Memory B cell (primary cell): ENCODE data around the gene OR2T10.
A peak's percentile ranks its signal among the peaks of the same experiment; 100 is the strongest.
"Not testable (repeated sequence)": the region's sequence is repeated elsewhere in the genome, so short reads cannot be mapped to it uniquely, and the experiment has no call there.

Experiments used
- ATAC-seq: fragments of 150-1000 bp; cut with Tn5 transposase; 2 replicates; pipeline ENCODE4 v1.10.0; 2021; ENCODE audit warnings: low read depth, mild to moderate bottlenecking, moderate library complexity
- DNase-seq, 2 donors: peaks; one replicate each; pipeline ENCODE4 v3.0.0; 2022; ENCODE audit warnings: low spot score in 2 of 2
- H3K27ac Mint-ChIP-seq: one replicate; pipeline ENCODE4 v1.8.0; 2022; ENCODE audit warnings: mild to moderate bottlenecking, moderate library complexity, mixed read lengths
- H3K27me3 Mint-ChIP-seq: one replicate; pipeline ENCODE4 v1.8.0; 2022; ENCODE audit warnings: mixed read lengths
- H3K36me3 Mint-ChIP-seq: one replicate; pipeline ENCODE4 v1.8.0; 2022; ENCODE audit warnings: mild to moderate bottlenecking, mixed read lengths
- H3K4me1 Mint-ChIP-seq: one replicate; pipeline ENCODE4 v1.8.0; 2022; ENCODE audit warnings: mixed read lengths
- H3K4me3 Mint-ChIP-seq: one replicate; pipeline ENCODE4 v1.8.0; 2022; ENCODE audit warnings: mild to moderate bottlenecking, moderate library complexity, mixed read lengths
- H3K9me3 Mint-ChIP-seq: one replicate; pipeline ENCODE4 v1.8.0; 2022; ENCODE audit warnings: mixed read lengths

Gene OR2T10

DNA sequence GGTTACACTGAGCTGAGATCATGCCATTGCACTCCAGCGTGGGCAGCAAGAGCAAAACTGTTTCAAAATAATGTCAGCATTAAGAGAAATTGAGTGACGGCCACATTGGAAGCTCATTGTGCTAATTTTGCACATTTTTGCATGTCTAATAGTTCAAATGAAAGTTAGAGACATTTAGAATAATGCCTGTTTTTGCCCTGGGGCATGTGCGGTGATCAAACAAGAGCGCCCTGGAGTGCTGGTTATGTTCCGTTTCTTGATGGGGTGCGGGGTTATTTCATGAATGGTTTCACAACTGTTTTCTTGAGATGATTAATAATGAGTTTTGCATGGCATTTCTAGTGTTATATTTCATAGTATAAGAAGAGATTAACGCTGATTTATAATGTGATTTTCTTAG, 24.3 kb upstream of the OR2T10 start:
- Mint-ChIP-seq H3K27ac (no peak overlapping the region), H3K36me3 (no peaks in the 10 kb centered on the region), H3K4me3 (no peak overlapping the region), H3K27me3 (no peaks in the 10 kb centered on the region), H3K4me1 (peaks cover 11% of the 10 kb centered on the region), H3K9me3 (no peaks in the 10 kb centered on the region)
- ATAC-seq (no peak), DNase-seq (no peak)

- Mint-ChIP-seq H3K4me3 (no peak overlapping the region), H3K36me3 (no peaks in the 10 kb centered on the region), H3K9me3 (no peaks in the 10 kb centered on the region), H3K27ac (peak overlapping the region; percentile 48), H3K27me3 (no peaks in the 10 kb centered on the region), H3K4me1 (peaks cover 11% of the 10 kb centered on the region)
- peak; percentile 44 for DNase-seq
- peak; percentile 36 for ATAC-seq
These were observed 21.4 kb upstream of the OR2T10 start for GRCh38 chr1:248618878-248619277.

GRCh38 chr1:248618119-248618518, 20.6 kb upstream of the OR2T10 start:
- Mint-ChIP-seq H3K4me1 (peaks cover 15% of the 10 kb centered on the region), H3K27me3 (no peaks in the 10 kb centered on the region), H3K4me3 (no peak overlapping the region), H3K36me3 (no peaks in the 10 kb centered on the region), H3K27ac (peak overlapping the region; percentile 48), H3K9me3 (no peaks in the 10 kb centered on the region)
- ATAC-seq: no peak
- no peak for DNase-seq

DNA sequence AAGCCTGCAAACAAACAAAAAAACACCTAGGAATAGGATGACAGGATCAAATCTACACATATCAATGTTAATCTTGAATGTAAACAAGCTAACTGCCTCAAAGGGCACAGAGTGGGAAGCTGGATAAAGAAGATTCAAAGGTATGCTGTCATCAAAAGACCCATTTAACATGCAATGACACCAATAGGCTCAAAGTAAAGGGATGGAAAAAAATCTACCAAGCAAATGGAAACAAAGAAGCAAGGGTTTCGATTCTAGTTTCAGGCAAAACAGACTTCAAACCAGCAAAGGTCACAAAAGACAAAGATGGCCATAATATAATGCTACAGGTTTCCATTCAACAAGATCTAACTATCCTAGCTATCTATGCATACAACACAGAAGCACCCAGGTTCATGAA, 16.2 kb upstream of the OR2T10 start:
- Mint-ChIP-seq H3K9me3 (no peaks in the 10 kb centered on the region), H3K4me3 (no peak overlapping the region), H3K27me3 (no peaks in the 10 kb centered on the region), H3K27ac (no peak overlapping the region), H3K4me1 (peaks cover 9% of the 10 kb centered on the region), H3K36me3 (no peaks in the 10 kb centered on the region)
- no peak for DNase-seq
- no peak for ATAC-seq

DNA sequence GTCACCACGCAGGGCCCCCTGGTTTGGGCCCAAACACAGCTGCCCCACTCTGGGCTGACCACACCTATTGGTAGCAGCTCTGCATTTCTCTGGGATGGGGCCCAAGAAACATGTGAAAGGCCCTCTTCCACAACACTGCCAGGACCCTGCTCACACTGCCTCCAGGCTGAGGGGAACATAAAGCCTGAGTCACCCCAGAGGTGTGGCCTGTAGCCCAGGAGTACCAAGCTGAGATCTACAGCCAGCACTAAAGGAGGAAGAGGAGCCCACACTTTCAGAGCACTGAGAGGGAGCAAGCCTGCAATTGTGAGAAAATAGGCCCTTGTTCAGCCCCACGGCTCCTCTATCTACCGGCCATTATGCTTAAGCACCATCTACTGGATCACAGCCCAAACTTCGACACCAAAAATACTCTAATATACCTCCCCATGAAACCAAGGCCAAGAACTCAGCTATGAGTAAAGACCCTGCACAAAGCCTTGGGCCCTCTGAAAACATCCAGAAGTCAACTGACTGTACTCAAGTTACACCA, 14.4 kb upstream of the OR2T10 start:
- DNase-seq (no peak), ATAC-seq (no peak)
- Mint-ChIP-seq H3K9me3 (no peaks in the 10 kb centered on the region), H3K27ac (no peak overlapping the region), H3K4me1 (peaks cover 6% of the 10 kb centered on the region), H3K4me3 (no peak overlapping the region), H3K27me3 (no peaks in the 10 kb centered on the region), H3K36me3 (no peaks in the 10 kb centered on the region)

DNA sequence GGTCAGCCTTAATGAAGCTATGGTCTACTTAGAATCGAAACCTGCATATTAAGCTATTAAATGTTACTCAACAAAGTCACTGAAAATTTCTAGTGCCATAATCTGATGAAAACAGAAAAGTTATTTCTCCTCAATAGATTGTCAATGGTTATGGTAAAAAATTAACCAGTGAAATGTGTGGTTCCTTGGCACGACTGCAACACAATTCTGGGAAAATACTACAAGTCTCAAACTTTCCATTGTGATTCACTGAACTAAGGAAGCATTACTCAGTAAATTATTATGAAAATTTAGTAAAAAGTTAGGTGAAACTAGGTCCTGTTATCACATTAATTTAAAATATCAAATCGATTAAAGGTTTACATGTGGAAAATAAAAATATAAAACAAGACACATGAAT, 12.8 kb upstream of the OR2T10 start:
- ATAC-seq (no peak), DNase-seq (no peak)
- H3K4me1 Mint-ChIP-seq: peaks cover 8% of the 10 kb centered on the region
- H3K27ac Mint-ChIP-seq: no peak overlapping the region
- H3K4me3 Mint-ChIP-seq: no peak overlapping the region
- H3K27me3 Mint-ChIP-seq: no peaks in the 10 kb centered on the region
- no peaks in the 10 kb centered on the region for H3K36me3 Mint-ChIP-seq
- no peaks in the 10 kb centered on the region for H3K9me3 Mint-ChIP-seq

DNA sequence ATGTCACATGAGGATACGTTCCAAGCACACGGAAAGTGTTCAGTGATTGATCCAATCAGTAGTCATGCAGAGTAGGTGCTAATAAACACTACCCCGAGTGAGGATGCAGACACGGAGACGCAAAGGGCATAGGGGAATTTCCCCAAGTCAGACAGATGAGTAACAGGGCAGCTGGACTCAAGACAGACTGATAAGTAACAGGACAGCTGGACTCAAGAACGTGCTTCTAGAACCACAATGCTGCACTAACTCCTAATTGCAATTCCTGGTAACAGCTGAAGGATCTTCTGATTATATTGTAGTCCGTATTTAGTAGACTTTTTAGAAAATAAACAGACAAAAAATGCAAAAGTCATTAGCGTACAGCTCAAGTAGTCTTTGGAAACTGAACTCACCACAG, 1.9 kb upstream of the OR2T10 start:
- Mint-ChIP-seq H3K27ac (no peak overlapping the region), H3K9me3 (no peaks in the 10 kb centered on the region), H3K36me3 (no peaks in the 10 kb centered on the region), H3K4me3 (no peak overlapping the region), H3K4me1 (peaks cover 2% of the 10 kb centered on the region), H3K27me3 (no peaks in the 10 kb centered on the region)
- DNase-seq: no peak
- ATAC-seq: no peak

DNA sequence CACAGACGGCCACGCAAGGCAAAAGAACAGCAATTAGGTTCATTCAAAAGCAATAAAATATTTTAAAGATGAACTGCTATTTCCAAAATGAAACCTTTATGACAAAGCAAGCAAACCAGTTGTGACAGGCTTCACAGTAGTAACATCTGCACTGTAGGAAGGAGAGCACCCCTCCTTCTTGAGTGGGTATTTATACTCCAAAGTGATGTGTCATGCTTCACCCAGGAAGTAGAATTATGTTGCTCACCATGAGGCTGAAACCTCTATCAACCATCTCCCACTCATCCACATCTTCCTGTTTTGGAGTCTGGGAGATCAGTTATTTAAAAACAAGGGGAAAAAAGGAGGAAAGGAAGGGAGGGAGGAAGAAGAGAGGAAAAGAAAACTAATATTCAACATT, 885 bp downstream of the OR2T10 start:
- H3K9me3 Mint-ChIP-seq: no peaks in the 10 kb centered on the region
- peaks cover 2% of the 10 kb centered on the region for H3K4me1 Mint-ChIP-seq
- no peaks in the 10 kb centered on the region for H3K36me3 Mint-ChIP-seq
- DNase-seq (no peak), ATAC-seq (peak; percentile 34)
- no peak overlapping the region for H3K27ac Mint-ChIP-seq
- H3K4me3 Mint-ChIP-seq: no peak overlapping the region
- no peaks in the 10 kb centered on the region for H3K27me3 Mint-ChIP-seq

DNA sequence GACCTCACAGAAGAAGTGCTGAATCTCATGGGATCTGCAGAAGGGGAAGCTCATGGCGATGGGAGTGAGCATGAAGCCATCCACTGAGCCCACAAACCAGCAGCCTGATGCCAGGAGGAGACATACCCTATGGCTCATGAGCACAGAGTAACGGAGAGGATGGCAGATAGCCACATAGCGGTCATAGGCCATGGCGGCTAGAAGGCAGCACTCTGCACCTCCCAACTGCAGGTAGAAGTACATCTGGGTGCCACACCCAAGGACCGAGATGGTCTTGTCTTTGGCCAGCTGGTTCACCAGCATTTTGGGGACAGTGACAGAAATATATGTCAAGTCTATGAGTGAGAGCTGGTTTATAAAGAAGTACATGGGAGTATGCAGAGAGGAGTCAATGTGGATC, 4.3 kb downstream of the OR2T10 start:
- Mint-ChIP-seq H3K9me3 (no peaks in the 10 kb centered on the region), H3K27me3 (no peaks in the 10 kb centered on the region), H3K27ac (no peak overlapping the region), H3K4me1 (peaks cover 2% of the 10 kb centered on the region), H3K4me3 (no peak overlapping the region), H3K36me3 (no peaks in the 10 kb centered on the region)
- DNase-seq (no peak), ATAC-seq (no peak)

DNA sequence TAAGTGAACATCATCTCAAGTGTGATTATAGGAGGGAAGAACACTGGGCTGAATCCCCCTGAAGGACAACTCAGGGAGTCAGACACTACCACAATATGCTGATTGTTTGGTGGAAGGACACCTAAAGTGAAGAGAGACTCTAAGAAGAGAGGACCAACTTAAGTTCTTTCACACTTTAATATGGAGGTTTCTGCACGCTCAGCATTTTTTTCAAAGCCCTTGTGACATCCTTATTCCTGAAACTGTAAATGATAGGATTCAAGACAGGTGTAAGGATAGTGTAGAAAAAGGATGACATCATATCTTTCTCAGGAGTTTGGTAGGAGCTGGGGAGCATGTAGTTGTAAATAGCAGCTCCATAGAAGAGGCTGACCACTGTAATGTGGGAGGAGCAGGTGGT, 4.8 kb downstream of the OR2T10 start:
- no peak overlapping the region for H3K27ac Mint-ChIP-seq
- DNase-seq (no peak), ATAC-seq (no peak)
- no peaks in the 10 kb centered on the region for H3K9me3 Mint-ChIP-seq
- H3K4me1 Mint-ChIP-seq: peaks cover 2% of the 10 kb centered on the region
- H3K27me3 Mint-ChIP-seq: no peaks in the 10 kb centered on the region
- no peak overlapping the region for H3K4me3 Mint-ChIP-seq
- no peaks in the 10 kb centered on the region for H3K36me3 Mint-ChIP-seq

DNA sequence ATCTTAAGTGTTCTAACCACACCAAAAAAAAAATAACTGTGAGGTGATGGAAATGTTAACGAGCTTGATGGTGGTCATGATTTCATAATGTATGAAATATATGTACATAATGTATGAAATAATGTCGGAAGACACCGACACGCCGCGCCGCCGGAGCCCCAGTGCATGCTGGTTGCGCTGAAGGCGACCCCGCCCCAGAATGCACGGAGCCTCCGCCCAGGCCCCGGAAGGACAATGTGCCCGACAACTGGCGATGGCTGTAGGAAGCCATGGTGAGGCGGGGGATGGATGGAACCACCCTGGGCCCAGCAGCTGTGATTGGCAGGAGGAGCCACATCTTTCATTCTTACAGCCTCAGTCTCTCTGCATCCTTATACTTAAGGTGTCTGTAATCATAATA, 7.4 kb downstream of the OR2T10 start:
- no peak for DNase-seq
- no peak overlapping the region for H3K27ac Mint-ChIP-seq
- no peak for ATAC-seq
- H3K27me3 Mint-ChIP-seq: peaks cover 2% of the 10 kb centered on the region
- no peaks in the 10 kb centered on the region for H3K36me3 Mint-ChIP-seq
- no peak overlapping the region for H3K4me3 Mint-ChIP-seq
- H3K9me3 Mint-ChIP-seq: no peaks in the 10 kb centered on the region
- no peaks in the 10 kb centered on the region for H3K4me1 Mint-ChIP-seq

DNA sequence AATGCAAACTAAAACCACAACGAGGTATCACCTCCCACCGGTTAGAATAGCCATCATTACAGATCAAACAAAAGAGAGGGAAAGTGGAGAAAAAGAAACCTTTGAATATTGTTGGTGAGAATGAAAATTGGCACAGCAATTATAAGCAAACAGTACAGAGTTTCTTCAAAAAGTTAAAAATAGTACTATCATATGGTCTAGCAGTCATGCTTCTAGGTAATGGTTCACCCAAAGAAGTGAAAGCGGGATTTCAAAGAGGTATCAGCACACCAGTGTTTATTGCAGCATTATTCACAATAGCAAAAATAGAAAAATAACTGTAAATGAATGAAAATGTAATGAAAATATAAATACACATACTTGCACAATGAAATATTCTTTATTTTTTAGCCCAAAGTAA, 8.2 kb downstream of the OR2T10 start:
- no peak overlapping the region for H3K27ac Mint-ChIP-seq
- peaks cover 2% of the 10 kb centered on the region for H3K27me3 Mint-ChIP-seq
- no peaks in the 10 kb centered on the region for H3K4me1 Mint-ChIP-seq
- no peaks in the 10 kb centered on the region for H3K9me3 Mint-ChIP-seq
- H3K4me3 Mint-ChIP-seq: no peak overlapping the region
- H3K36me3 Mint-ChIP-seq: no peaks in the 10 kb centered on the region
- no peak for DNase-seq
- no peak for ATAC-seq

DNA sequence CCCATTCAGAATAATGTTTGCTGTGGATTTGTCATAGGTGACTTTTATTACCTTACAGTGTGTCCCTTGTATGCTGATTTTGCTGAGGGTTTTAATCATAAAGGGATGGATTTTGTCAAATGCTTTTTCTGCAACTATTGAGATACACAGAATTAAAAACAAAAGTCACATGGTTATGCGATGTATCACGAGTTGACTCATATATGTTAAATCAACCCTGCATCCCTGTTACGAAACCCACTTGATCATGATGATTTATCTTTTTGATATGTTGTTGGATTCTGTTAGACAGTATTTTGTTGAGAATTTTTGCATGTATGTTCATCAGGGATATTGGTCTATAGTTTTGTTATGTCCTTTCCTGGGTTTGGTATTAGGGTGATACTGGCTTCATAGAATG, 12.2 kb downstream of the OR2T10 start:
- DNase-seq: no peak
- H3K27me3 Mint-ChIP-seq: peaks cover 2% of the 10 kb centered on the region
- no peak overlapping the region for H3K4me3 Mint-ChIP-seq
- no peak overlapping the region for H3K27ac Mint-ChIP-seq
- H3K4me1 Mint-ChIP-seq: no peaks in the 10 kb centered on the region
- no peaks in the 10 kb centered on the region for H3K9me3 Mint-ChIP-seq
- no peak for ATAC-seq
- H3K36me3 Mint-ChIP-seq: no peaks in the 10 kb centered on the region

GRCh38 chr1:248576260-248576980, 21.1 kb downstream of the OR2T10 start:
- Mint-ChIP-seq H3K4me3 (no peak overlapping the region), H3K36me3 (peaks cover 2% of the 10 kb centered on the region), H3K27ac (no peak overlapping the region), H3K27me3 (peaks cover 2% of the 10 kb centered on the region), H3K9me3 (peaks cover 3% of the 10 kb centered on the region), H3K4me1 (no peaks in the 10 kb centered on the region)
- ATAC-seq (no peak), DNase-seq (no peak)

DNA sequence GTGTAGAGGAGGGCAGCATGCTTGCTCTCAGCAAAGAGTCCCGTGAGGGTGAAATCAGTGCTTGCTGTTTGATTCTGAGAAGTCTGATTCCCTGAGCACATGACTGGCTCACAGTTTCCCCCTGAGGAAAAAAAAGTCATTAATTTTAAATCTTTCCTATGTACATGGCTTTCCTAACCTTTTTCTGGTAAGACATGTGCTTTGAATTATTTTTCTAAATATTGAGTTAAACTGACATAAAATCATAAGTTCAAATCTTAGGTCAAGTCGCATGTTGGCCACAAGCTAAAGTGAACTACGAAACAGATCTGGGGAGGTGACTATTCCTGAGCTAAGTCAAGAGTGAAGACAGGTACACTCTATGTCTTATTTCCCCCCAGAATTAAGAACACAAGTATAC, 22.8 kb downstream of the OR2T10 start, which contains the start of gene OR2T34:
OR2T34 (minus strand) TSS at position 101 of the 400 bp plus-strand sequence; CDS start at position 101, 0 bp downstream.
- ATAC-seq, H3K36me3 Mint-ChIP-seq: not testable (repeated sequence)

More for the DNA sequence above, 22.8 kb downstream of the OR2T10 start, which contains the start of gene OR2T34:
- not testable (repeated sequence) for H3K4me3 Mint-ChIP-seq, H3K9me3 Mint-ChIP-seq, H3K27ac Mint-ChIP-seq, DNase-seq, H3K4me1 Mint-ChIP-seq, H3K27me3 Mint-ChIP-seq
